Kidney (tissue), 14 donors: ENCODE measurements around the gene STX11. TPM values are rescaled to one million over a fixed set of nuclear protein-coding genes. Genes with fewer than 3 reads are reported as not detected.

Source experiments
- DNase-seq, 5 donors: peaks; one replicate each; pipeline ENCODE4 v3.0.0-alpha.2; 2013 to 2020
- FAIRE-seq: peaks from 2 replicates; lab custom pipeline; 2012; peaks lifted over from hg19 to GRCh38; lab: Jason Lieb, UNC
- H3K27ac ChIP-seq, 2 donors: one replicate each; pipeline ENCODE4 v1.7.0; 2013; ENCODE audit warnings: low read depth in 2 of 2, low read length in 2 of 2, inconsistent platforms in 1 of 2
- H3K27me3 ChIP-seq: one replicate; pipeline ENCODE4 v1.7.1; 2013; ENCODE audit warnings: low read length, inconsistent platforms; ENCODE audit not compliant: control insufficient read depth, insufficient read depth
- H3K36me3 ChIP-seq, 3 donors: one replicate each; pipeline versions ENCODE4 v1.7.0 to v1.7.1; 2013; ENCODE audit warnings: low read length in 3 of 3, control low read depth in 1 of 3, inconsistent platforms in 1 of 3; ENCODE audit not compliant: insufficient read depth in 3 of 3, control insufficient read depth in 2 of 3
- H3K4me1 ChIP-seq, 3 donors: one replicate each; pipeline versions ENCODE4 v1.7.0 to v1.7.1; 2013; ENCODE audit warnings: low read length in 3 of 3, inconsistent platforms in 1 of 3, low read depth in 1 of 3; ENCODE audit not compliant: control insufficient read depth in 2 of 3, insufficient read depth in 2 of 3
- H3K4me3 ChIP-seq, 3 donors: one replicate each; pipeline versions ENCODE4 v1.7.0 to v1.8.1; 2013; ENCODE audit warnings: low read length in 3 of 3, control low read depth in 1 of 3, inconsistent platforms in 1 of 3
- H3K9ac ChIP-seq, 3 donors: one replicate each; pipeline versions ENCODE4 v1.7.0 to v1.7.1; 2013; ENCODE audit warnings: low read length in 3 of 3, control low read depth in 1 of 3, inconsistent platforms in 1 of 3
- H3K9me3 ChIP-seq, 3 donors: one replicate each; pipeline versions ENCODE4 v1.7.0 to v1.7.1; 2013; ENCODE audit warnings: low read length in 3 of 3, control low read depth in 1 of 3, inconsistent platforms in 1 of 3; ENCODE audit not compliant: control insufficient read depth in 2 of 3, insufficient read depth in 1 of 3
- CTCF ChIP-seq: IDR thresholded peaks from 3 replicates; pipeline ENCODE4 v1.5.1; 2012; ENCODE audit warnings: mild to moderate bottlenecking, moderate library complexity, borderline replicate concordance; ENCODE audit not compliant: insufficient read depth; ENCODE audit errors: extremely low read depth
- intact Hi-C: fragments of 100-400 bp; cut with DNase I; formaldehyde crosslinking; loops from one replicate; pipeline ENCODE4 v1.11.1; 2022
- polyA plus RNA-seq: library from polyadenylated mRNA; stranded (reverse); fragments of 350-450 nt; fragmentation: Illumina TruSeq; extraction: RNeasy Lipid Tissue Mini Kit (QIAGEN cat#74804); gene quantifications from one replicate; pipeline ENCODE4 v1.2.3, GENCODE V29; 2014; ENCODE audit warnings: low read depth, low replicate concordance; ENCODE audit not compliant: insufficient read depth
- total RNA-seq: library from RNA; stranded (reverse); fragmentation: NEBNext Ultra II Directional; extraction: Animal tissue kit (Norgen Biotek cat#: 25700); gene quantifications from one replicate; pipeline ENCODE4 v1.2.1, GENCODE V29; 2021
- donor health status: control.
- donor health status: control.
- donor health status: control.
- donor health status: control.
- donor health status: control.
- donor health status: DM: yes; HTN: yes; CAD: no.
- donor health status: Normal renal cell carcinoma (clear cell type).

The STX11 gene
- total and polyA plus RNA-seq, 2 donors from 2014 or later = 2.0 to 6.7 TPM

- Histone ChIP-seq H3K27me3 (no peaks in the 10 kb centered on the region), H3K4me1 (no peaks in the 10 kb centered on the region), H3K9me3 (no peaks in the 10 kb centered on the region), H3K9ac (no peak overlapping the region), H3K36me3 (no peaks in the 10 kb centered on the region), H3K27ac (no peak overlapping the region), H3K4me3 (no peak overlapping the region)
- no peak for DNase-seq
- intact Hi-C loops = no loop called here
- FAIRE-seq = no peak
- TF ChIP-seq CTCF = no peak
Measured at GRCh38 chr6:144123421-144123820, 26.9 kb upstream of the STX11 start.

- H3K27me3 ChIP-seq = no peaks in the 10 kb centered on the region
- FAIRE-seq = no peak
- intact Hi-C loops = no loop called here
Measured at GRCh38 chr6:144123836-144124235, 26.5 kb upstream of the STX11 start.

GRCh38 chr6:144127097-144127496, 23.2 kb upstream of the STX11 start:
- H3K4me3 ChIP-seq = no peak overlapping the region
- H3K36me3 ChIP-seq = no peaks in the 10 kb centered on the region
- H3K4me1 ChIP-seq = no peaks in the 10 kb centered on the region
- FAIRE-seq (no peak), DNase-seq (no peak)
- no peaks in the 10 kb centered on the region for H3K27me3 ChIP-seq
- H3K9me3 ChIP-seq = no peaks in the 10 kb centered on the region
- no peak for TF ChIP-seq CTCF
- no peak overlapping the region for H3K27ac ChIP-seq
- intact Hi-C loops = no loop called here
- no peak overlapping the region for H3K9ac ChIP-seq

More at GRCh38 chr6:144123836-144124235, 26.5 kb upstream of the STX11 start:
- no peak for DNase-seq
- H3K4me3 ChIP-seq = no peak overlapping the region
- no peaks in the 10 kb centered on the region for H3K9me3 ChIP-seq
- no peak overlapping the region for H3K27ac ChIP-seq
- no peaks in the 10 kb centered on the region for H3K4me1 ChIP-seq
- H3K36me3 ChIP-seq = no peaks in the 10 kb centered on the region
- TF ChIP-seq CTCF = no peak
- no peak overlapping the region for H3K9ac ChIP-seq

GRCh38 chr6:144129469-144129868, 20.8 kb upstream of the STX11 start:
- no peak overlapping the region for H3K27ac ChIP-seq
- no peaks in the 10 kb centered on the region for H3K9me3 ChIP-seq
- TF ChIP-seq CTCF = no peak
- no peaks in the 10 kb centered on the region for H3K27me3 ChIP-seq
- FAIRE-seq (no peak), DNase-seq (no peak)
- intact Hi-C loops = no loop called here
- H3K4me1 ChIP-seq = no peaks in the 10 kb centered on the region
- H3K9ac ChIP-seq = no peak overlapping the region
- H3K4me3 ChIP-seq = no peak overlapping the region
- H3K36me3 ChIP-seq = no peaks in the 10 kb centered on the region
